ENCODE data around the gene ATP5PO.

The ATP5PO gene, protein sequence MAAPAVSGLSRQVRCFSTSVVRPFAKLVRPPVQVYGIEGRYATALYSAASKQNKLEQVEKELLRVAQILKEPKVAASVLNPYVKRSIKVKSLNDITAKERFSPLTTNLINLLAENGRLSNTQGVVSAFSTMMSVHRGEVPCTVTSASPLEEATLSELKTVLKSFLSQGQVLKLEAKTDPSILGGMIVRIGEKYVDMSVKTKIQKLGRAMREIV

DNA sequence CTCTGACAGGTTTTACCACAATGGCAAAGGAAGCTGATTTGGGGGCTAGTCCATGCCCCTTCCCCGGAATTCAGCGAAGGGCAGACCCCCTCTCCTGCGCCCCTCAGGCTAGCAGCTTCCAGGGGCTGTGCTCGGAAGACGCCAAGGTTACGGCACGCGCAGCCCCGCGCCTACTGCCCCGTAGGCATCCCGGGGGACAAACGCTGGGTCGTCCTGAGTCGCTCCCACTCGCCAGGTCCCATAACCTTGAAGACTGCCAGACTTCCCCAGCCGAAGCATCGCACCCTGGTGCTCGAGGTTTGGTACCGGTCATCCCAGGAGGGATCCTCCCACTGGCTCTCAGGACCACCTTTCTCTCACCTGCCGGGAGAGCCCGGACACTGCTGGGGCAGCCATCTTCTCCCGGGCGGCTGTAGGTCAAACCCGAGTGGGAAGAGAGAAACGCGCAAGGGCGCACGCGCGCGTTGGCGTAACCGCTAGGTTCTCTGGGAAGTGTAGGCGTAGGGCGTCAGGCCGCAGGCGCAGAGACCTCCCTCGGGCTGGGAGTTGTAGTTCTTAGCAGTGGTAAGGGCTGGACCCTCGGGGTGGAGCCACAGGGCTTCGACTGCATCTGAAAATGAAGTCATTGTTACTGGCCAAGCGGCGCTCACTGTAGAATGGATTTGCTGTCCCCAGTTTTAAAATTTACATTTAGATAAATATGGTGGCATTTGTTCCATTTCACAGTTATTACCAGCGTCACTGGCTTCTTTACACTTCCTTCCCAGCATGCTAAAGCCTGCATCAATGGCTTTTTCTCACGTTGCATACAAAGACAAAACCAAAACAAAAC is at the start of gene ATP5PO:
TSS of gene ATP5PO (minus strand) at position 437 of the 832 bp plus-strand sequence. CDS start at position 396, 41 bp downstream.
- DNase-seq (ENCODE audit: low read depth in 2 of 2), result peak; percentile 92 to 93

DNA sequence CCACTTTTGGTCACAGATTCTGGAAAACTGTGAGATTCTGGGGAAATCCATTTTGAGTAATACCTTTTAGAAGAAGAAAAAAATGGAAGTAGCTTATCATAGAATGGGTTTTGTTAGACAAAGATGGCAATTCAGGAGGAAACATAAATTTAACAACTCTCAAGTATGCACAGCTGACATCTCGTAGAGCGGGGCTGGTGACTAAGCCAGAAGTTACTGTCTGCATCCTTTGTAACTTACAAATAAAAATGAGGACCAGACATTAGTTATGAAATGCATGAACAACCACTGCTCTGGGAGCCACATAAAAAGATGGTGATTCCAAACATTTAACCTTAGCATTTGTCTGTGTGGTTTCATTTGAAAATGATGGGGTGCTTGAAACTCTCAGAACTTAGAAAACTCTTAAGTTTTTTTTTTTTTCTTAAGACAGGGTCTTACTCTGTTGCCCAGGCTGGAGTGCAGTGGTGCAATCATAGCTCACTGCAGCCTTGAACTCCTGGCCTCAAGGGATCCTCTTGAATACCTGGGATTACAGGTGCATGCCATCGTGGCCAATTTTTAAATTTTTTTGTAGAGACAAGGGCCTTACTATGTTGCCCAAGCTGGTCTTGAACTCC is 49.2 kb upstream of the ATP5PO start:
- DNase-seq (ENCODE audit: low read depth in 2 of 2), result no peak

DNA sequence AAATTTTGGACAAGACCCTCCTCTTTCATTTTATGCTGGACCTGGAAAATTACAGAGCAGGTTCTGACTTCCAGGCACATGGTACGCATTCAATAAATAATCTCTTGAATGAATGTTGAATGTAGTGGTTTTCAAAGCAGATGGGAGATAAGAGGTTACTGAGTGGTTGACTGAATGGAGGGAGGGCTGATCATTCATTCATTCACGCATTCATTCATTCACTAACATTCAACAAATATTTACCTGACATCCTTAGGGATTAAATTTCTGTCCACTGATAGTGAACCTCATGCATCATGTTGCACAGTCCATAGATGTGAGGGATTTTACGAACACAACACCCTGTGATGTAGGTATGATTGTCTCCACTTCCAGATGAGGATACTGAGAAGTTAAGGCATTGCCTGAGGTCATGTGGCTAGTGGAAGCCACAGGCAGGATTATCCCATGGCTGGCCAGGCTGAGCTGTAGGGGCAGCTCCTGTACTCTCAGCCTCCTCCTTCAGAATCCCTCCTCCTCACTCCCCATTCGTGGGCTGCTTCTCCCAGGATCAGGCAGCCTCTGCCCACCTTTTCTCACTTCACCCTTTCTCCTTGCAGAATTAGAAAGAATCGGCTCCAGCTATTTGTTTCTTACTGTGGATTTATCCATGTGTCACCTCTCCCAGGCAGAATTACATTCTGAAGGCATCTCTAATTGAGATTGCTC is 48.4 kb upstream of the ATP5PO start:
- DNase-seq (ENCODE audit: low read depth in 2 of 2), result no peak

DNA sequence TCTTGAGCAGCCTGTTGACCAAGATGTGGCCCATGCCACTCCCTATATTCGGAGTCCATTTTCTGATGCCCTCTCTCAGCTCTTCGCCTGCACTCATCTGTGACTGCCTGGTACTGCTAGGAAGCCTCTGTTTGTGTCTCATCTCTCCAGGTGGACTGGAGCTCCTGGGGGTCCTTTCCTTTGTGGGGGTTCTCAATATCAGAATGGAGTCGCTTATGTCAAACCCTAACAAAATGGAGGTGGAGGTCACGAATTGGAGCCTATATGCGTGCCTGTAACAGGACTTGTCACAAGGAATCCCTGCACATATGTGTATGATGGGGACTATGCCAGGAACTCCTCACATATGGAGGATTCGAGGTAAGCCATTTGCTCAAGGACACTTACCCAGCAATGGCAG is 46.7 kb upstream of the ATP5PO start:
- DNase-seq (ENCODE audit: low read depth in 2 of 2), result no peak

DNA sequence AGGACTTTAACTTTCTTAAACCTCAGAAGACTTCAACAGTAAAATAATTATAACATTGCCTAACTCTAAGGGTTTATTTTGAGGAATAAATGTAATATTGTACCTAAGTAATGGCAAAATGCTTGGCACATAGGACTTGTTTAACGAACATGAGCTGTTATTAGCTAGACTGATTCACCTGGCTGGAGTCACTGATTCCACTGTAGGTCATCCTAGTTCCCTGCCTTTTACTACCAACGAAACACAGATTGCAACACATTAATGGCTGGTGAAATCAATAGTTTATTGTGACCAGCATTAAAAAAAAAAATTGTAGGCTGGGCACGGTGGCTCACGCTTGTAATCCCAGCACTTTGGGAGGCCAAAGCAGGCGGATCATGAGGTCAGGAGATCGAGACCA is 45.5 kb upstream of the ATP5PO start:
- DNase-seq (ENCODE audit: low read depth in 2 of 2), result no peak

DNA sequence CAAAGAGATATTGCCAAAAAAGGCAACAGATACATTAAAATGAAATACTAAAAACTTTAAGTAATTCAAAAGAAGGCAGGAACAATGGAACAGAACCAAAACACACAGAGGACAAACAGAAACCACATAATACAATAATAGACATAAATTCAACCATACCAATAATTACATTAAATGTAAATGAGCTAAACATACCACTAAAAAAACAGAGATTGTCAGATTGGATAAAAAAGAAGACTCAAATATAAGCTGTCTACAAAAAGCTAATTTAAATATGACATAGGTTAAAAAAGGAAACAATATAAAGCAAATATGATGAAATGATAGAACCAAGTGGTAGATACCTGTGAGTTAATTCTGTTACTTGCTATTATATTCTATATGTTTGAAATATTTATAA is 44.1 kb upstream of the ATP5PO start:
- no peak for DNase-seq (ENCODE audit: low read depth in 2 of 2)

DNA sequence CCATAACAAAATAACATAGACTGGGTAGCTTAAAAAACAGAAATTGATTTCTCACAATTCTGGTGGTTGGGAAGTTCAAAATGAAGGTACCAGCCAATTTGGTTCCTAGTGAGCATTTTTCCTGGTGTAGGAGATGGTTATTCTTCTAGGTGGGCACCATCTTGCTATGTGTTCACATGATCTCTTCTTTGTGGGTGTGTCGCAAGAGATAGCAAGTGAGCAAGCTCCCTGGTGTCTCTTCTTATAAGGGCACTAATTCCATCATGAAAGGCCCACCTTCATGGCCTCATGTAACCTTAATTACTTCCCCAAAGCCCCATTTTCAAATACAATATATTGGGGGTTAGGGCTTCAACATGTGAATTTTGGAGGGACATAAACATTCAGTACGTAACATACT is 38.8 kb upstream of the ATP5PO start:
- DNase-seq (ENCODE audit: low read depth in 2 of 2), result no peak

DNA sequence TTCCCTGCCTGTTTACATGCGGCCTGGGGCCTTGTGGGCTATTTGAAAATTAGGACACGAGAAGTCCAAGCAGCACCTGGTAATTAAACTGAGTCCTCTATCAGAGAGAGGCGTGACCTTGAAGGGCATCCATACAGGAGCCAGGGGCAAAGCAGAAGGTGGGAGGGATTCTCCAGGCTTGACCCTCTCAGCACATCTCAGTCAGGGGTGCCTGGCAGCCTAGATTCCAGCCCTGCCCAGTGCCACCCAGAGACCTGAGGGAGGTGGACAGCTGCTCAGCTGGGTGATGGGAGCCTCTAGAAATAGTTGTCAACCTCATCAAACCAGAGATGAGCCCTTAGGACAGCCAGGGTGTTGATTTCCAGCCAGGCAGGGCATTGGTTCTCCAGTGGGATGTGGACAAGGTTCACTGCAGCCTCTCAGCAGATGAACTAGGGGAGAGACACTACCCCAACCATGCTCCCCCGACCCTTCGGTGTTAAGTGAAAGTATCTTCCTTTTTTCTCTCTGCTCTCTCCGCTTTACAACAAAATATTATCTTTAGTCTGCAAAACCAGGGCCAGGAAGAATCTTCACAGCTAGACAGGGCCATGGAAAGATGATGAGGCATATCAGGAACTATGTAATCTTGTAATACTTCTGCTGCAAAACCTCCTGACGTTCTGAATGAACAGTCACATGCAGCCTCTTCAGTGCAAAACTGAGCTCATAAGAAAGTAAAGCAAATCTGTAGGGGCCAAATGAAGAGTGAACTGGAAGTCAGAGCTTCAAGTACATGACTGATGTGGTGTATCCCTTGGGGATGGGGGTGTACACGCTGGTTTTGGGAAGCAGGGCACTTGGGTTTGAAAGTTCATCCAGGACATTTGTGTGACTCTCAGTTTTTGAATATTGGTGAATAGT is 35.9 kb upstream of the ATP5PO start:
- DNase-seq (ENCODE audit: low read depth in 2 of 2), result no peak

DNA sequence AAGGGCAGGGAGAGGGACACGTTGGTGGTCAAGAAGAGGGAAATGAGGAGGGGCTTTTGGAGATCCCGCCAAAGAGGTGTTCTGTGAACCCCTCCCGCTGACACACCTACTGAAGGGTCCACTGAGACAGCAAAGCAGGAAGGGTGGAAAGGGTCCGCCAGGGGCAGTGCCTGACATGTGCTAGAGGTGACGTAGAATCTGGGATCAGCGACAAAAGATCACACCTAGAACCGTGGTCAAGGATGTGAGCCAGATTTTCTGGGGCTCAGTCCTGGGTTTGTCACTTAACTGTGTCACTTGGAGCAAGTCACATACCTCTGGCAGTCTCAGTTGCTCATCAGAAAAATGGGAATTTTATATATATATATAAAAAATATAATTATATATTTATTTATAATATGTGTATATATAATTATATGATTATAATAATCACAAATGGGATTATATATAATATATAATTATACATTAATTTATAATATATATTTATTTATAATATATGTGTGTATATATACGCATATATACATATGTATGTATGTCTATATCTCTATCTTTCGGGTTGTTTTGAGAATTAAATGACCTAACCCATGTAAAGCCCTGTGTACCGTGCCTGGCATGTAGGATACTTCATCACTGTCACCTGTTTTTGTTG is 35.0 kb upstream of the ATP5PO start:
- no peak for DNase-seq (ENCODE audit: low read depth in 2 of 2)

DNA sequence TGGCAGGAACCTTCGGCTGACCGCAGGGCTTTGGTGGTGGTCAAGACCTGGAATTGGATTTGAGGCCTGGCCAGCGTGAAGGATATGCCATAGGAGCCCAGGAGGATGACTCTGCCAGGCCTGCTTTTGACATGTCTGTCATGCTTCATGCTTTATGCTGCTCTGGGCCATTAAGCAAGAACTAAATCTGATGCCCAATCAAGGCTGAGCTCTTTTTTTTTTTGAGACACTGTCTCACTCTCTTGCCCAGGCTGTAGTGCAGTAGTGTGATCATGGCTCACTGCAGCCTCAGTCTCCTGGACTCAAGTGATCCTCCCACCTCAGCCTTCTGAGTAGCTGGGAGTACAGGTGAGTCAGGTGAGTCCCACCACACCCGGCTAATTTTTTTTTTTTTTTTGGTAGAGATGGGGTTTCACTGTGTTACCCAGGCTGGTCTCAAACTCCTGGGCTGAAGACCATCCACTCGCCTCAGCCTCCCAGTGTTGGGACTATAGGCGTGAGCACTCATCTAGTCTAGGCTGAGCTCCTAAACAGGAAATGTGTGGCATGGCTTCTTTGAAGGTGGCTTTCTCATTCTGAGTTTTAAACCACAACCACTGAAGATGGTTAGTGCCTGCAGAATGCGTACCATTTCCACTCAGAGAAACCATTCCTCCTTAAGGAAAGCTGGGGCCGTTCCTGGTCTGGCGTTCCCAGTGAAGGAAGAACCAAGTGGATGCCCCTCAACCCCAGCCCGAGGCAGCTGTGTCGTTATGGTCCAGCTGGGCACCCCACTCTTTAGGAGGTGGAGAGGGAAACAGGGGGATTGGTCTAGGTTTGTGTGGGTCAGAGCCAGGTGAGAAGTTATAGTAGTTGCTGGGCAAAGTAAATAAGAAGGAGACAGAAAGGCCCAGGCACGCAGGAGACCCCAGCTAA is 34.2 kb upstream of the ATP5PO start:
- no peak for DNase-seq (ENCODE audit: low read depth in 2 of 2)

DNA sequence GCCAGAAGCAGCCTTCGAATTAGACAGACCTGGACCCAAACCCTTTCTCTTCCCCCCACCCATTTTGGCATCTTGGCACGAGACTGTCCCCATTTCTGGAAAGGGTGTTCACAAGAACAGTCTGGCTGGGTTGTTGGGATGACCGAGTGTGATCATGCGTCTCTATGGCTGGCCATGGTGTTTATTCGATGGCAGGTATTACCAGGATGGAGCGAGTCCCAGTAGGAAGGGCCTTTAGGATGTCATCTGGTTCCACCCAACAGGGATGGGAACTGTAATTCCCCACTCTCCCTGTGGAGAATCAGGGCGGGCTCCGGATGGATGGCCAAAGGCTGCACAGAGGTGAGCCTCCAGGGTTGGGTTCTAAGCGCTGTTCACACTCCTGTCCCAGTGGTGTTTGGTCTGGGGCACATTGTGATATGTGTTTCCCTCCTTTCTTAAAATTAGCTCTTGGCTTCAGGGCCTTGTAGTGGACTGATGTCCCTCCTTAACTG is 33.4 kb upstream of the ATP5PO start:
- DNase-seq (ENCODE audit: low read depth in 2 of 2), result no peak

DNA sequence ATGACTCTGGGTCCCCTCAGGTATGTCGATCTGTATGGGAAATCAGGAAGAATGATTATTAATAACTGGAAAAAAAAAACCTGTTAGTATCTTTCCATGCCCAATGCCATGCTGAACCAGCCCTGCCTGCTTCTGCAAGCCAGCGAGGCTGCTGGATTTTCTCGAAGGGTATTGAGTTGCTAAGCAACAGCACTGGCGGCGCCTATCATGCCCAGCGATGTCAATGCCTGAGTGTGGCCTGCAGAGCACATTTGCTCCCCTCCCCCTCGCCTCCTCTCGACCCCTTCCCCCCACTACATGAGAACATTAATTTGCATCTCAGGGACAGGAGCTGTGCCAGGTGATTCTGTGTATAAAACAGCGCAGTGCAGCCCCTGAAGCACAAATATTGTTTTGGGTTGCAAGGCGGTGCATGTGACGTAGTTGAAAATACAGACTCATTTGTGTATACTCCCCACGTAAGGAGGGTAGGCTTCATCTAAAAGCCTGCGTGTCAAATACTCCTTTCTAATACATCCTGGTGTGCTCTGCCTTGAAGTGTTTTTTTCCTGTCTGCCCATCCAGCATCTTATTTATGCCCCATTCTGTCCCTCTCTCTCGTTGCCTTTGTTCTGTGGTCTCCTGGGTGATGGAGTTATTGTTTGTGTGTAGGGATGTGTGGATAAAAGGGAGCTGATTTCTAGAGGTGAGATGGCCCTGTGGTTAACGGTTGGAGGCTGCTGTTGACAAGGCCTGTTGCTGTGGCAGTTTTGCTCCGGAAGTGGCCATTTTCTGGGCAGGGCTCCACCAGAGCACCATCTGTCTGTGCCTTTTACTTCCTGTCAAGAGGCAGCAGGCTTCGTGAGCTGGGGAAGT is 32.7 kb upstream of the ATP5PO start:
- peak; percentile 37 to 42 for DNase-seq (ENCODE audit: low read depth in 2 of 2)

DNA sequence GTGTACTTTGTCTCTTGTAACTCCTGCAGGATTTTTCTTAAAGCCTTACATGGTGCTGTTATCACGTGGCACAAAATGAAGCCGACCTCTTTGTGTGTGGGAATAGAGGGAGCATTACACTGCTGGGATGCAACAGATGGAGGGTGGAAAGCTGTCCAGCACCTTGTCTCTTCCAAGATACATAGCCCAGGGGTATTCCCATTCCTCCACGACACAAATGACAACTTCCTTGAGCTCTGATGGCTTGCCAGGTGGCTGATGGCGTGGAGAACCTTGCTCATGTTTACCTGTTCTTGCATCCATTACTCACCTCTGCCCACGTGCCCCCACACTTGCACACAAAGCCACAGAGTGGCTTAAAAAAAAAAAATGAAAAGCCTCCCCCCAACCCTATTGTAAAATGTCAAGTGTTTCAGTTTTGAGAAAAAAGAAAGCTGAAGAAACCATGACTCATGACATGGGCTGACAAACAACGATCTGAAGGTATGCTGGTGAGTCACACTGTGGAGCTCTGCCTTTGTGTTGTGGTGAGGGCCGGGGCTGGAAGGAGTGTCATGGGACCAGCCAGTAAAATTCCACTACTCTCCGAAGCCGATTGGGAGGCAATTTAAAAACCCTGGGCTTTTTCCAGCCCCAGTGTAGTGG is 32.0 kb upstream of the ATP5PO start:
- peak; percentile 66 to 72 for DNase-seq (ENCODE audit: low read depth in 2 of 2)

DNA sequence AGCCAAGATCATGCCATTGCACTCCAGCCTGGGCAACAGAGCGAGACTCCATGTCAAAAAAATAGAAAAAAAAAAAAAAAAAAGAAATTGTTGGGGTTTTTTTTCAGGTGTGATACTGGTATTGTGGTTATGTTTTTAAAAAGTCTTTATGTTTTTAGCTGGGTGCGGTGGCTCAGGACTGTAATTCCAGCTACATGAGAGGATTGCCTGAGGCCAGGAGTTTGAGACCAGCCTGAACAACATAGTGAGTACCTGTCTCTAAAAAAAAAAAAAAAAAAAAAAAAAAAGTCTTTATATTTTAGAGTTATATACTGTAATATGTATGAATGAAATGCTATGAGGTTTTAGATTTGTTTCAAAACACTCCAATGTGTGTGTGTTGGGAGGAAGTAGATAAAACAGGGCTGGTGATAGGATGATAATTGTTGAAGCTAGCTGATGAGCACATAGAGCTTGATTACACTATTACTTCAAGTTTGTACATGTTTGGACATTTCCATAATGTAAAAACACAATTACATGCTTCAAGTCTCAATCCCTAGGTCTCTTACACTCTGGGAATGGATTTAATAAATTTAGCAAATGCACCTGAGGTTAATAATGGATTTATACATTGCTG is 30.2 kb upstream of the ATP5PO start:
- no peak for DNase-seq (ENCODE audit: low read depth in 2 of 2)

DNA sequence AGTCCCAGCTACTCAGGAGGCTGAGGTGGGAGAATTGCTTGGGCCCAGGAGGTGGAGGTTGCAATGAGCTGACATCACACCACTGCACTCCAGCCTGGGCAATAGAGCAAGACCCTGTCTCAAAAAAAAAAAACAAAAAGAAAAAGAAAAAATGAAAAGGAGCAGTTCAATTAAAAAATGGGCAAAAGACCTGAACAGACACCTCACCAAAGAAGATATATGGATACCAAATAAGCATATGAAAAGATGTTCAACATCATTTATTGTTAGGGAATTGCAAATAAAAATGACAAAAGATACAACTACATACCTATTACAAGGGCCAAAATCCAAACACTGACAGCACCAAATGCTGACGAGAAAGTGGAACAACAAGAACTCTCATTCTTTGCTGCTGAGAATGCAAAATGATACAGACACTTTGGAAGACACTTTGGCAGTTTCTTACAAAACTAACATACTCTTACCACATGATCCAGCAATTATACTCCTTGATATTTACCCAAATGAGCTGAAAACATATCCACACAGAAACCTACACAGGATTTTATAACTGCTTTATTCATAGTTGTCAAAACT is 28.7 kb upstream of the ATP5PO start:
- no peak for DNase-seq (ENCODE audit: low read depth in 2 of 2)

DNA sequence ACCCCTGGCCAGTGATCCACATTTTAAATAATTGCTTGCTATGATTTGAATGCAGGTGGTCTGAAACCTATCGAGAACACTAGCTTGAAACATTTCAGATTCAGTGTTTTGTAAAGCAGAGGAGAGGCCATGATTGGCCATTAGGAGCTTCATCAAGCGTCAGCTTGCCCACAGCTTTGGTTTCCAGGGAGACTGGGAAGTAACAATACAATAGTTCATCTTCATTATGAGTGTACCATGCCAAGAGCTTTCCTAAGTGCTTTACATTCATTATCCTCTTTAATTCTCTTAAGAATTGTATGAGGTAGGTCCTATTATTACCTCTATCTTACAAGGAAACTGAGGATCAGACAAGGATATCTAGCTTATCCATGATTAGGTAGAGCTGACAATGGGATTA is 27.7 kb upstream of the ATP5PO start:
- no peak for DNase-seq (ENCODE audit: low read depth in 2 of 2)

DNA sequence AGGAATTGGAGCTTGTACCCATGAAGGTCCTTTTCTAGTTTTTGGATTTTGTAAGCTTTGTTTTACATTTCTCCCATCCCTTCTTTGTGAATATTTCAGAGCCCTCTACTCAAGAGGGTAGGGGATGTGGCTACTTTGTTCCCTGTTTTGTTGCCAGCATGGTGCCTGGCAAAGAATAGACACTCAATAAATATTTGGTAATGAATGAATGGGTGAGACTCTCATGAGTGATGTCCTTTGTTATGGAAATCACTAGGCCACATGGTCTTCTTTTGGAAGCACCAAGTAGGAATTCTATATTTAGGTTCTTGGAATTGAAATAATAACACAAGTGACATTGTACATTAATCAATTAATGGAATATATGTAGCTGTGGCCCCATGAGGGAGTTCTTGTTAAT is 26.8 kb upstream of the ATP5PO start:
- DNase-seq (ENCODE audit: low read depth in 2 of 2), result no peak

All from stimulated activated CD4-positive, alpha-beta T cell treated with anti-CD3 and anti-CD28 coated beads, Interleukin-1b, Interleukin-23, amount 100 ng/mL, for 4 hours (primary cell).